T-helper 2 cell treated with Interferon-gamma antibody and Interleukin-4, amounts not matched to agents 100 ng/mL and 5 ng/mL, for 36 hours (primary cell): ENCODE data around the gene KCNE4. TPM values are rescaled to one million over a fixed set of nuclear protein-coding genes. Genes with fewer than 3 reads are reported as not detected.

Experiments used
- total RNA-seq: library from RNA; stranded (reverse); gene quantifications from 2 replicates; pipeline ENCODE4 v1.2.3, GENCODE V29; 2022

Gene KCNE4
- total RNA-seq, 1 donor from 2014 or later = not detected

Other genes with a start within 250 kb of the KCNE4 start
- gene ACSL3, start 191.2 kb upstream of the KCNE4 start, total RNA-seq = 51.5 and 58.2 TPM in 2 replicates